Measurements from ENCODE around the gene C1orf50.

DNA sequence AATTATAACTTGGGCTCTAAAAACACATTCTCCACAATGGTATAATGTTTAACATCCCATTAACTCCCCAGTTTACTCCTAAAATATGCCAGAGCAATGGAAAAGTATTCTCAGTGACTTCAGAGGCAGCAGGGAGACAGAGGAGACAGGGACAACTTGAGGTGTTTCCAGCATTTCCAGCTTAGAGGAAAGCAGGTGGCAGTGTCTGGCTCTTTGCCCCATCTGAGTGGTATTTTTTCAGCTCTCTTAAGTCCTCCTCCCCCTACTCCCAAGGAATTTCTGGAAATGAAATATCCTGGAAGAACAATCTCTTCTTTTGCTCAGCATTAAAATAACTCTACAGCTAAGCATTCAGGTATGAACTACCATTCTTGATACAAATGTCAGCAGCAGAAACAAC is 39.1 kb downstream of the C1orf50 start:
- TF ChIP-seq, protein P1, sequence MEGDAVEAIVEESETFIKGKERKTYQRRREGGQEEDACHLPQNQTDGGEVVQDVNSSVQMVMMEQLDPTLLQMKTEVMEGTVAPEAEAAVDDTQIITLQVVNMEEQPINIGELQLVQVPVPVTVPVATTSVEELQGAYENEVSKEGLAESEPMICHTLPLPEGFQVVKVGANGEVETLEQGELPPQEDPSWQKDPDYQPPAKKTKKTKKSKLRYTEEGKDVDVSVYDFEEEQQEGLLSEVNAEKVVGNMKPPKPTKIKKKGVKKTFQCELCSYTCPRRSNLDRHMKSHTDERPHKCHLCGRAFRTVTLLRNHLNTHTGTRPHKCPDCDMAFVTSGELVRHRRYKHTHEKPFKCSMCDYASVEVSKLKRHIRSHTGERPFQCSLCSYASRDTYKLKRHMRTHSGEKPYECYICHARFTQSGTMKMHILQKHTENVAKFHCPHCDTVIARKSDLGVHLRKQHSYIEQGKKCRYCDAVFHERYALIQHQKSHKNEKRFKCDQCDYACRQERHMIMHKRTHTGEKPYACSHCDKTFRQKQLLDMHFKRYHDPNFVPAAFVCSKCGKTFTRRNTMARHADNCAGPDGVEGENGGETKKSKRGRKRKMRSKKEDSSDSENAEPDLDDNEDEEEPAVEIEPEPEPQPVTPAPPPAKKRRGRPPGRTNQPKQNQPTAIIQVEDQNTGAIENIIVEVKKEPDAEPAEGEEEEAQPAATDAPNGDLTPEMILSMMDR (IDR thresholded peaks at IDR 0.05) = no peak
- TF ChIP-seq POLR2A (IDR thresholded peaks at IDR 0.05; ENCODE audit: low read depth) (no peak), EP300 (IDR thresholded peaks at IDR 0.05) (no peak), POLR2AphosphoS5 (IDR thresholded peaks at IDR 0.05) (no peak)
